WTC11 (cell line): ENCODE measurements around the gene DBT. TPM values are rescaled to one million over a fixed set of nuclear protein-coding genes. Genes with fewer than 3 reads are reported as not detected.

Source experiments
- ATAC-seq: fragments of 200-7000 bp; cut with Tn5 transposase; 2 replicates; pipeline ENCODE4 v1.10.0; 2021; ENCODE audit warnings: mild to moderate bottlenecking, moderate library complexity
- CTCF ChIA-PET: fragments of 300-600 bp; sonication (Branson Sonifier 250); formaldehyde crosslinking; loops from one replicate; lab custom pipeline; 2021; ENCODE audit warnings: antibody characterized with exemption; lab: Charles Lee
- POLR2A ChIA-PET: fragments of 350-600 bp; sonication (Branson Sonifier 250); formaldehyde crosslinking; loops from one replicate; lab custom pipeline; 2021; ENCODE audit warnings: antibody characterized with exemption; lab: Charles Lee
- DNase-seq: peaks from one replicate; pipeline ENCODE4 v3.0.0; 2021; ENCODE audit warnings: low spot score
- H3K27ac Mint-ChIP-seq: 2 replicates; pipeline ENCODE4 v1.8.0; 2021; ENCODE audit warnings: mixed read lengths
- H3K27me3 Mint-ChIP-seq: 2 replicates; pipeline ENCODE4 v1.8.0; 2021; ENCODE audit warnings: low read depth, mild to moderate bottlenecking, moderate library complexity, mixed read lengths
- H3K36me3 Mint-ChIP-seq: 2 replicates; pipeline ENCODE4 v1.8.0; 2021; ENCODE audit warnings: mixed read lengths
- H3K4me1 Mint-ChIP-seq: 2 replicates; pipeline ENCODE4 v1.8.0; 2022; ENCODE audit warnings: mixed read lengths
- H3K4me3 Mint-ChIP-seq: 2 replicates; pipeline ENCODE4 v1.8.0; 2021; ENCODE audit warnings: mild to moderate bottlenecking, moderate library complexity, mixed read lengths
- H3K9me3 Mint-ChIP-seq: 2 replicates; pipeline ENCODE4 v1.8.0; 2021; ENCODE audit warnings: mixed read lengths
- AR ChIP-seq: fragments of 250-450 bp; sonication (Bioruptor Pico); IDR thresholded peaks from 2 replicates; pipeline ENCODE4 v1.9.0; 2021; ENCODE audit warnings: mild to moderate bottlenecking
- ATF1 ChIP-seq: sonication (generic); formaldehyde crosslinking; IDR thresholded peaks from 2 replicates; pipeline ENCODE4 v1.8.1; 2023; ENCODE audit warnings: mild to moderate bottlenecking, moderate library complexity, missing genetic modification reagents
- ATF2 ChIP-seq: sonication (generic); formaldehyde crosslinking; IDR thresholded peaks from 2 replicates; pipeline ENCODE4 v1.8.1; 2022; ENCODE audit warnings: low read depth, missing genetic modification reagents, borderline replicate concordance
- CREB1 ChIP-seq: sonication (generic); formaldehyde crosslinking; IDR thresholded peaks from 2 replicates; pipeline ENCODE4 v1.8.0; 2023; ENCODE audit warnings: mild to moderate bottlenecking, missing genetic modification reagents
- CREM ChIP-seq: sonication (generic); formaldehyde crosslinking; IDR thresholded peaks from 2 replicates; pipeline ENCODE4 v1.8.1; 2022; ENCODE audit warnings: mild to moderate bottlenecking, missing genetic modification reagents, moderate library complexity
- E2F4 ChIP-seq: sonication (generic); formaldehyde crosslinking; IDR thresholded peaks from 2 replicates; pipeline ENCODE4 v1.8.1; 2022; ENCODE audit warnings: low read depth, mild to moderate bottlenecking, moderate library complexity, missing genetic modification reagents, borderline replicate concordance
- ERG ChIP-seq: fragments of 250-450 bp; sonication (Bioruptor Pico); IDR thresholded peaks from 2 replicates; pipeline ENCODE4 v1.8.0; 2021; ENCODE audit warnings: mild to moderate bottlenecking
- ESRRA ChIP-seq: sonication (generic); formaldehyde crosslinking; IDR thresholded peaks from 2 replicates; pipeline ENCODE4 v1.8.1; 2022; ENCODE audit warnings: mild to moderate bottlenecking, missing genetic modification reagents, borderline replicate concordance
- ETV6 ChIP-seq: sonication (generic); formaldehyde crosslinking; IDR thresholded peaks from 2 replicates; pipeline ENCODE4 v1.8.1; 2022; ENCODE audit warnings: mild to moderate bottlenecking, missing genetic modification reagents
- FOXK1 ChIP-seq: sonication (generic); formaldehyde crosslinking; IDR thresholded peaks from 2 replicates; pipeline ENCODE4 v1.8.0; 2022; ENCODE audit warnings: mild to moderate bottlenecking, moderate library complexity, missing genetic modification reagents
- FOXP1 ChIP-seq: sonication (generic); formaldehyde crosslinking; IDR thresholded peaks from 2 replicates; pipeline ENCODE4 v1.8.0; 2022; ENCODE audit warnings: missing genetic modification reagents, mild to moderate bottlenecking, moderate library complexity, borderline replicate concordance
- GABPB1 ChIP-seq: sonication (generic); formaldehyde crosslinking; IDR thresholded peaks from 2 replicates; pipeline ENCODE4 v1.8.1; 2023; ENCODE audit warnings: mild to moderate bottlenecking, missing genetic modification reagents
- GTF2I ChIP-seq: fragments of 250-450 bp; sonication (Bioruptor Pico); conservative IDR thresholded peaks from 2 replicates; pipeline ENCODE4 v1.4.0; 2021; ENCODE audit warnings: mild to moderate bottlenecking
- HMGXB4 ChIP-seq: sonication (generic); formaldehyde crosslinking; IDR thresholded peaks from 2 replicates; pipeline ENCODE4 v1.8.1; 2023; ENCODE audit warnings: mild to moderate bottlenecking, moderate library complexity, missing genetic modification reagents
- JAZF1 ChIP-seq: fragments of 250-450 bp; sonication (Bioruptor Pico); IDR thresholded peaks from 2 replicates; pipeline ENCODE4 v1.9.0; 2021; ENCODE audit warnings: moderate library complexity, mild to moderate bottlenecking, inconsistent platforms
- MAX ChIP-seq: sonication (generic); formaldehyde crosslinking; IDR thresholded peaks from 2 replicates; pipeline ENCODE4 v1.8.0; 2022; ENCODE audit warnings: mild to moderate bottlenecking, missing genetic modification reagents
- SOX15 ChIP-seq: fragments of 250-450 bp; sonication (Bioruptor Pico); IDR thresholded peaks from 2 replicates; pipeline ENCODE4 v1.9.0; 2021; ENCODE audit warnings: mild to moderate bottlenecking
- TCF7 ChIP-seq: sonication (generic); formaldehyde crosslinking; IDR thresholded peaks from 2 replicates; pipeline ENCODE4 v1.8.0; 2022; ENCODE audit warnings: mild to moderate bottlenecking, low read depth, missing genetic modification reagents, moderate library complexity
- TEAD1 ChIP-seq: sonication (generic); formaldehyde crosslinking; IDR thresholded peaks from 2 replicates; pipeline ENCODE4 v1.8.0; 2022; ENCODE audit warnings: mild to moderate bottlenecking, missing genetic modification reagents
- ZNF281 ChIP-seq: sonication (generic); formaldehyde crosslinking; IDR thresholded peaks from 2 replicates; pipeline ENCODE4 v1.8.0; 2023; ENCODE audit warnings: mild to moderate bottlenecking, missing genetic modification reagents
- ZNF317 ChIP-seq: sonication (generic); formaldehyde crosslinking; IDR thresholded peaks from 2 replicates; pipeline ENCODE4 v1.8.1; 2023; ENCODE audit warnings: low read depth, mild to moderate bottlenecking, moderate library complexity, missing genetic modification reagents, borderline replicate concordance
- total RNA-seq: library from RNA; stranded (reverse); gene quantifications from 3 replicates; pipeline ENCODE4 v1.2.3, GENCODE V29; 2021

Gene DBT
- total RNA-seq, 1 experiment from 2014 or later, result 20.1 TPM

- TF ChIP-seq GTF2I (no peak), ETV6 (no peak)
- TF ChIP-seq, all 79 proteins: peak for 0
Observed at GRCh38 chr1:100231721-100232120, 17.9 kb downstream of the DBT start (continued).

GRCh38 chr1:100230765-100231164 lies 18.9 kb downstream of the DBT start:
- ATAC-seq (no peak), DNase-seq (no peak)
- TF ChIP-seq FOXP1 (CRISPR knock-in tag) (no peak), ZNF281 (CRISPR knock-in tag) (no peak), TCF7 (CRISPR knock-in tag) (no peak), ATF2 (CRISPR knock-in tag) (no peak), HMGXB4 (CRISPR knock-in tag) (no peak), FOXK1 (CRISPR knock-in tag) (no peak), AR (CRISPR knock-in tag) (no peak)
- CTCF ChIA-PET, result no interaction called here
- Mint-ChIP-seq H3K36me3 (peaks cover 46% of the 10 kb centered on the region), H3K27me3 (no peaks in the 10 kb centered on the region), H3K4me3 (no peak overlapping the region), H3K4me1 (peaks cover 12% of the 10 kb centered on the region), H3K9me3 (no peaks in the 10 kb centered on the region), H3K27ac (no peak overlapping the region)
- POLR2A ChIA-PET, result no interaction called here

- Mint-ChIP-seq H3K27ac (no peak overlapping the region), H3K36me3 (peaks cover 44% of the 10 kb centered on the region), H3K27me3 (no peaks in the 10 kb centered on the region), H3K4me1 (peaks cover 12% of the 10 kb centered on the region), H3K9me3 (no peaks in the 10 kb centered on the region), H3K4me3 (no peak overlapping the region)
- ATAC-seq (no peak), DNase-seq (no peak)
- POLR2A ChIA-PET, result no interaction called here
- CTCF ChIA-PET, result no interaction called here
- TF ChIP-seq CREB1, result no peak
- TF ChIP-seq ATF1 (CRISPR knock-in tag), result no peak
- no peak for TF ChIP-seq TEAD1 (CRISPR knock-in tag)
- TF ChIP-seq JAZF1 (CRISPR knock-in tag), result no peak
- TF ChIP-seq ZNF317 (CRISPR knock-in tag), result no peak
- TF ChIP-seq GABPB1 (CRISPR knock-in tag), result no peak
- no peak for TF ChIP-seq CREM (CRISPR knock-in tag)
- no peak for TF ChIP-seq ERG (CRISPR knock-in tag)
- TF ChIP-seq E2F4 (CRISPR knock-in tag), result no peak
- no peak for TF ChIP-seq ESRRA (CRISPR knock-in tag)
- TF ChIP-seq SOX15 (CRISPR knock-in tag), result no peak
- no peak for TF ChIP-seq MAX (CRISPR knock-in tag)
Observed at GRCh38 chr1:100229681-100230443, 19.8 kb downstream of the DBT start.
